GM12864 (cell line): Measurements from ENCODE around the gene PRSS1.
"Not testable (repeated sequence)": the region's sequence is repeated elsewhere in the genome, so short reads cannot be mapped to it uniquely, and the experiment has no call there.

Source experiments
- DNase-seq: peaks from one replicate; pipeline ENCODE4 v3.0.0-alpha.2; 2011; ENCODE audit warnings: low read depth
- H3K4me3 ChIP-seq: 2 replicates; pipeline ENCODE4 v1.5.1; 2011; ENCODE audit warnings: mild to moderate bottlenecking, low read depth, low read length, control low read depth
- TF ChIP-seq, protein P1 (sequence below): IDR thresholded peaks from 2 replicates; pipeline ENCODE4 v1.5.1; 2011; ENCODE audit warnings: low read depth, mild to moderate bottlenecking, moderate library complexity, low read length, control low read depth, inconsistent platforms; ENCODE audit errors: missing control alignments

The PRSS1 gene

DNA sequence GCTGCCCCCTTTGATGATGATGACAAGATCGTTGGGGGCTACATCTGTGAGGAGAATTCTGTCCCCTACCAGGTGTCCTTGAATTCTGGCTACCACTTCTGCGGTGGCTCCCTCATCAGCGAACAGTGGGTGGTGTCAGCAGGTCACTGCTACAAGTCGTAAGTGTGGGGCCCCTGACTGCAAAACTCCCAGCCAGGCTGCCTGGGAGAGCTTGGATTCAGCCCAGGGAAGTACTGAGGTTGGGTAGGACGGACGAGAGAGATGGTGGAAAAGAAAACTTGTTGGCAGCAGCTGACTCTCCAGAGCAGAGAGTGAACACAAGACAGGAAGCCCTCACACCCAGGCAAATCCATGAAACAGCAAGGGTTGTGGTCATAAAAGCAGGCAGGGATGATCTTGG, 22.8 kb downstream of the PRSS1 start:
- DNase-seq = no peak
- TF ChIP-seq, protein P1, sequence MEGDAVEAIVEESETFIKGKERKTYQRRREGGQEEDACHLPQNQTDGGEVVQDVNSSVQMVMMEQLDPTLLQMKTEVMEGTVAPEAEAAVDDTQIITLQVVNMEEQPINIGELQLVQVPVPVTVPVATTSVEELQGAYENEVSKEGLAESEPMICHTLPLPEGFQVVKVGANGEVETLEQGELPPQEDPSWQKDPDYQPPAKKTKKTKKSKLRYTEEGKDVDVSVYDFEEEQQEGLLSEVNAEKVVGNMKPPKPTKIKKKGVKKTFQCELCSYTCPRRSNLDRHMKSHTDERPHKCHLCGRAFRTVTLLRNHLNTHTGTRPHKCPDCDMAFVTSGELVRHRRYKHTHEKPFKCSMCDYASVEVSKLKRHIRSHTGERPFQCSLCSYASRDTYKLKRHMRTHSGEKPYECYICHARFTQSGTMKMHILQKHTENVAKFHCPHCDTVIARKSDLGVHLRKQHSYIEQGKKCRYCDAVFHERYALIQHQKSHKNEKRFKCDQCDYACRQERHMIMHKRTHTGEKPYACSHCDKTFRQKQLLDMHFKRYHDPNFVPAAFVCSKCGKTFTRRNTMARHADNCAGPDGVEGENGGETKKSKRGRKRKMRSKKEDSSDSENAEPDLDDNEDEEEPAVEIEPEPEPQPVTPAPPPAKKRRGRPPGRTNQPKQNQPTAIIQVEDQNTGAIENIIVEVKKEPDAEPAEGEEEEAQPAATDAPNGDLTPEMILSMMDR = no peak
- no peak overlapping the region for H3K4me3 ChIP-seq

DNA sequence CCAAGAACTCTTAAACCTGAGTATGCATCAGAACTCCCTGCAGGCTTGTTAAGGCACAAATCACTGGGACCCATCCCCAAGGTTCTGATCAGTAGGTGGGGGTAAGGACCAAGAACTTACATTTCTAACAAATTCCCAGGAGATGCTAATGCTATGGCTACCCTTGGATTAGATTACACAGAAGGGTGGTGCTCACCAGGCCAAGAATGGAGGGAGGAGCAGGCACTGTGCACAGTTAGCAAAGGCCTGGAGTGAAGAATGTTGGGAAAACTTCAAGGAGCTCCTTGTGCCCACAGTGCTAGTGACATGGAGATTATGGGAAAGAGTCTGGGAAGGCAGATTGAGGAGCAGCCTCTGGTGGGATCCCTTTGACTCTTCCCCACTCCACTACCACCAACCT, 23.4 kb downstream of the PRSS1 start:
- H3K4me3 ChIP-seq = no peak overlapping the region
- no peak for DNase-seq
- TF ChIP-seq, protein P1 = no peak

DNA sequence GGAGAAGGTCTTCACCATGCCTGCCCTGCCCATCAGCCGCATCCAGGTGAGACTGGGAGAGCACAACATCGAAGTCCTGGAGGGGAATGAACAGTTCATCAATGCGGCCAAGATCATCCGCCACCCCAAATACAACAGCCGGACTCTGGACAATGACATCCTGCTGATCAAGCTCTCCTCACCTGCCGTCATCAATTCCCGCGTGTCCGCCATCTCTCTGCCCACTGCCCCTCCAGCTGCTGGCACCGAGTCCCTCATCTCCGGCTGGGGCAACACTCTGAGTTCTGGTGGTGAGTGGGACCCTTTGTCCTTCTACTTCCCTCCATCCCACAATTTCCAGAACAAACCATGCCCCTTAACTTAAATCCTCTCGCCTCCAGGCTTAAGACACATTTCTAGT, 24.0 kb downstream of the PRSS1 start:
- TF ChIP-seq, protein P1 = no peak
- no peak for DNase-seq
- H3K4me3 ChIP-seq = no peak overlapping the region

DNA sequence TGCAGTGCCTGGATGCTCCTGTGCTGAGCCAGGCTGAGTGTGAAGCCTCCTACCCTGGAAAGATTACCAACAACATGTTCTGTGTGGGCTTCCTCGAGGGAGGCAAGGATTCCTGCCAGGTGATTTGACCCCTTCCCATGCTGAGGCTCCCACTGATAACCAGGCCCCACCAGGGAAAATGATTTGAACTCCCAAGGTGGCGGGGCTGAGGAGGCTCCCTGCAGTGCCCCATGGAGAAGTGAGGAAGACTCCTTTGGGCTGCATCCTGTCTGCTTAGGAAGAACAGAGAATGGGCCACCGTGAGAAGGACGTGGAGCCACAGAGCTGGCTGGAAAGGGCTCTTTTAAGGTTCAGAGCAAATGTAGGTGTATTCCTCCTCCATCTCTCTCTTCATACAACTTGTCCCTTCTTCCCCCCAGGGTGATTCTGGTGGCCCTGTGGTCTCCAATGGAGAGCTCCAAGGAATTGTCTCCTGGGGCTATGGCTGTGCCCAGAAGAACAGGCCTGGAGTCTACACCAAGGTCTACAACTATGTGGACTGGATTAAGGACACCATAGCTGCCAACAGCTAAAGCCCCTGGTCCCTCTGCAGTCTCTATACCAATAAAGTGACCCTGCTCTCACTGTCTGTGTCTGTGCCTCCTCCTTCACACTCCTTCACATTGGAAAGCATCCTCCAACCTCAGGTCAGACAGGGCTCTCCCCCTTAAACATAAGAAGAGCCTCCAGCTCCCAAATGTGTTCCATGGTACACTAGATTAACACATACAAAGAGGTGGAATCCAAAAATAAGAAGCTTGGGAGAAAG, 24.9 kb downstream of the PRSS1 start:
- no peak for DNase-seq
- TF ChIP-seq, protein P1 = no peak
- no peak overlapping the region for H3K4me3 ChIP-seq

DNA sequence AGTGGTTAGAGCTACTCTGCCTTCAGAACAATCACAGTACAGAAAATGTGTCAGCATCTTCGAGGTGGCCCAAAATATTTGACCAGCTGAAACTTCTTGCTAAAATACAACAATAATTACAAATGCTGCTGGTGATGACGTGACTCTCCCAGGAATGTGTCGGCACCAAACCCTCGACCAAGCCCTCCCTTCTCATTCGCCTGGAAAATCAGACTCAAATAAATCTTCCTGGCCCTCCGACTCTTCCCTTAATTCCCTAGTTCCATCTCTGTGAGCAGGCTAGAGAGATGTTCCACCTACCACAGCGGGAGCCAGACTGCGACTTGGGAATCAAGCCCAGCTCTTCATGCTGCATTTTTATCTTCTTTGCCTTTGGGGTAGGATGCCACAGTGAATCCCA, 25.6 kb downstream of the PRSS1 start:
- no peak for DNase-seq
- TF ChIP-seq, protein P1 = no peak
- no peak overlapping the region for H3K4me3 ChIP-seq

DNA sequence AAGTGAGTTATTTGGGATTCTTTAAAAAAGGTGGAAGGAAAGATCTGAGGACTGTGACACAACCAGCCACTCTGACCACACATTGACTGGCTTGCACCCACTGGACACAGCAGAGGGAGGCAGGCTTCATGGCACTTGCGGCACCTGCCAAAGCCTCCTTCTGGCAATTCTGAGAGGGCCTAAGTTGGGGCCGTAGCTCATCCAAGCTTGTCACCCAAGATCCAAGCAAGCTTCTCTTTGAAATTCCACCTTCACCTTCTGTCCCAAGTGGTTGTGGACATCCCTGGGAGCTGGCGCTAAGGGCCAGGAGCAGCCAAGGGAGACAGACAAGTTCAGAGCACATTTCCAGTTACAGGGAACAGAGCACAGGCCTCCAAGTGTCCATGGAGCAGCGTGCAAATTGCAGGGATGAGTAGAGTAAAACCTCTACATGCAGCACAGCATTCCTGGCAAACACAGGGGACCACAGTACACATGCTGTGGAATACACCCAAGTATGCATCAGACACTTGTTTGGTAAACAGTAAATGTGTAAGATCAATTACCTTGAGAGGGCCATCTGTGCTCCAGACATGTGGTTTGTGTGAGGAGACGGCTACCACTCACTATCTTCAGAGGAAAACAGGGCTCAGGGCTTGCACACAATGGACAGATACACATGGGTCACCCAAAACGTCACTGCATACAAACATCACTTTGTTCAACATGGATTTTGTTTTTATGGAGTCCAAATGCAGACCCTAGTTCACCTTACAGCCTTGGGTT, 26.3 kb downstream of the PRSS1 start:
- DNase-seq, H3K4me3 ChIP-seq: not testable (repeated sequence)

DNA sequence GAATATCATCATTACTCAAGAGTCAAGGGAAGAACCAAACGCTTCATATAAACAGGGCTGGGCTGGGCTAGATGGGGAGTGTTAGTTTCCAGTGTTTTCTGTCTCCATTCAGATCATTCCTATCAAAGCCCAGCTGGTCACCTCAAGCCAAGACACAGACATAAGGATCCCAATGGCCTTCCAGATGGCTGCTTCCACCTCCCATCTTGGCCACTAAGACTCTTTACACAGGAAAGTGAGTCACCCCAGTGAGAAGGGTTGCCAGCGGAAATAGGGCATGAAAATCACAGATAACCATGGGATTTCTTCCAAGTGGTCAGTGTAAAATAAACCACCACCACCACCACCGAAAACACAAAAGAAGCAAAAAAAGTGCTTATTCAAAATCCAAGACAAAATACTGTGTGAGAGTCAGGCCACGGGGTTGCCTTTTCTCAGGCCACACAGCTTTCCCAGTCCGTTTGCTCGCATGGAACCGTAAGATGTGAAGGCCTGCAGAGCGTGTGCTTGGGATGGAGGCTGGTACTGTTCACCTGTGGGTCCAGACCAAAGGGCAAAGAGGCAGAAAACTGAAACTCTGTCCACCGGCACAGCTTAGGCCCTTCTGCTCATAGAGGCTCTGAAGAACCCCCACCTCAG, 27.1 kb downstream of the PRSS1 start:
- H3K4me3 ChIP-seq = no peak overlapping the region
- DNase-seq = no peak
- TF ChIP-seq, protein P1 = no peak

DNA sequence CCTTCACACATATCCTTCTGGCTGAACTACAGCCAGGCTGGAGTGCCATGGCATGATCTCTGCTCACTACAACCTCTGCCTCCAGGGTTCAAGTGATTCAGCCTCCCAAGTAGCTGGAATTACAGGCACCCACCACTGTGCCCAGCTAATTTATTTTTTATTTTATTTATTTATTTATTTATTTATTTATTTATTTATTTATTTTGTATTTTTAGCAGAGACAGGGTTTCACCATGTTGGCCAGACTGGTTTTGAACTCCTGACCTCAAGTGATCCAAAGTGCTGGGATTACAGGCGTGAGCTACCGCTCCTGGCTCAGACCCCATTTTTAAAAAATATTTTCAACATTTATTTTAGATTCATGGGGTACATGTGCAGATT, 27.6 kb downstream of the PRSS1 start:
- not testable (repeated sequence) for DNase-seq, H3K4me3 ChIP-seq
